GM12878 (cell line): ENCODE data around the gene MS4A14. TPM values are rescaled to one million over a fixed set of nuclear protein-coding genes. Genes with fewer than 3 reads are reported as not detected.

Source experiments
- ATAC-seq: fragments of 200-7000 bp; cut with Tn5 transposase; 3 replicates; pipeline ENCODE4 v1.9.1; 2020; ENCODE audit warnings: mild to moderate bottlenecking, moderate library complexity
- BruUV-seq: library from RNA; stranded (reverse); fragments of 400-500 nt; replicated peaks from 2 replicates; lab custom pipeline; 2021; lab: Mats Ljungman, UMichigan
- CTCF ChIA-PET: fragments of 300-600 bp; sonication (Branson Sonifier 250); formaldehyde crosslinking; extraction: SDS; loops from one replicate; lab custom pipeline; 2021; ENCODE audit warnings: inconsistent platforms; lab: Yijun Ruan, JAX
- POLR2A ChIA-PET: fragments of 350-600 bp; formaldehyde crosslinking; extraction: SDS; loops from one replicate; lab custom pipeline; 2021; ENCODE audit warnings: inconsistent platforms; lab: Charles Lee
- RAD21 ChIA-PET: fragments of 300-600 bp; sonication (Branson Sonifier 250); formaldehyde crosslinking; loops from one replicate; lab custom pipeline; 2023; ENCODE audit warnings: antibody characterized with exemption; ENCODE audit not compliant: unreplicated experiment; lab: Charles Lee
- SMC1A ChIA-PET: fragments of 300-600 bp; sonication (Branson Sonifier 250); formaldehyde crosslinking; loops from one replicate; lab custom pipeline; 2023; ENCODE audit not compliant: unreplicated experiment, uncharacterized antibody; lab: Charles Lee
- DNase-seq: peaks from one replicate; pipeline ENCODE4 v3.0.0-alpha.2; 2011; ENCODE audit warnings: low read depth, low spot score
- FAIRE-seq: peaks from 3 replicates; lab custom pipeline; 2011; peaks lifted over from hg19 to GRCh38; lab: Jason Lieb, UNC
- H2AFZ ChIP-seq: 2 replicates; pipeline ENCODE4 v1.6.0; 2011; ENCODE audit warnings: low read depth, low read length, control low read depth; ENCODE audit not compliant: control insufficient read depth
- H3K27ac ChIP-seq: 2 replicates; pipeline ENCODE4 v1.5.1; 2011; ENCODE audit warnings: control low read depth; ENCODE audit not compliant: control insufficient read depth, insufficient read depth
- H3K27me3 ChIP-seq, 2 experiments: replicated peaks in 1 of 2; 2 replicates each; pipeline versions ENCODE4 v1.6.0 to v1.6.1; 2011; ENCODE audit warnings: low read length in 1 of 2; ENCODE audit not compliant: control insufficient read depth in 2 of 2, insufficient read depth in 2 of 2
- H3K36me3 ChIP-seq, 2 experiments: 2 replicates each; pipeline ENCODE4 v1.5.1; 2011; ENCODE audit warnings: low read length in 1 of 2; ENCODE audit not compliant: control insufficient read depth in 2 of 2, insufficient read depth in 2 of 2
- H3K4me1 ChIP-seq: 2 replicates; pipeline ENCODE4 v1.6.1; 2011; ENCODE audit warnings: mild to moderate bottlenecking, low read length, moderate library complexity, mixed read lengths; ENCODE audit not compliant: control insufficient read depth, insufficient read depth
- H3K4me2 ChIP-seq: 2 replicates; pipeline ENCODE4 v1.6.0; 2011; ENCODE audit warnings: control low read depth; ENCODE audit not compliant: control insufficient read depth, insufficient read depth
- H3K4me3 ChIP-seq: fragments of 200-600 bp; sonication (generic); 2 replicates; pipeline ENCODE4 v1.5.1; 2016
- H3K79me2 ChIP-seq: 2 replicates; pipeline ENCODE4 v1.6.0; 2011; ENCODE audit warnings: low read length; ENCODE audit not compliant: control insufficient read depth, insufficient read depth
- H3K9ac ChIP-seq: 2 replicates; pipeline ENCODE4 v1.8.0; 2011; ENCODE audit warnings: low read length, control low read depth, mixed read lengths; ENCODE audit not compliant: control insufficient read depth, insufficient read depth
- H3K9me3 ChIP-seq: replicated peaks from 3 replicates; pipeline ENCODE4 v1.5.1; 2011; ENCODE audit warnings: mild to moderate bottlenecking, low read length; ENCODE audit not compliant: control insufficient read depth, insufficient read depth
- H4K20me1 ChIP-seq: 2 replicates; pipeline ENCODE4 v1.6.0; 2011; ENCODE audit not compliant: control insufficient read depth, insufficient read depth
- CHD4 ChIP-seq: fragments of 200-600 bp; sonication (generic); IDR thresholded peaks from 2 replicates; pipeline ENCODE4 v1.6.1; 2016; ENCODE audit warnings: mild to moderate bottlenecking
- CREB1 ChIP-seq: IDR thresholded peaks from 2 replicates; pipeline ENCODE4 v1.6.1; 2012; ENCODE audit warnings: low read depth, mild to moderate bottlenecking, inconsistent platforms
- GABPA ChIP-seq: IDR thresholded peaks from 2 replicates; pipeline ENCODE4 v1.6.1; 2014; ENCODE audit warnings: antibody characterized with exemption, low read depth, mild to moderate bottlenecking, inconsistent platforms
- MEF2A ChIP-seq: IDR thresholded peaks from 2 replicates; pipeline ENCODE4 v1.6.1; 2011; ENCODE audit warnings: low read depth, mild to moderate bottlenecking, low read length, moderate library complexity; ENCODE audit not compliant: insufficient read depth
- MTA2 ChIP-seq: fragments of 450-650 bp; IDR thresholded peaks from 2 replicates; pipeline ENCODE4 v1.6.1; 2016; ENCODE audit warnings: low read depth, mild to moderate bottlenecking, moderate library complexity
- NFYB ChIP-seq: IDR thresholded peaks from 2 replicates; pipeline ENCODE4 v1.6.1; 2011; ENCODE audit warnings: low read depth, mild to moderate bottlenecking, low read length, improper control_type of control experiment, moderate library complexity; ENCODE audit not compliant: insufficient read depth
- POLR2A ChIP-seq: IDR thresholded peaks from 2 replicates; pipeline ENCODE4 v1.6.1; 2011; ENCODE audit warnings: low read depth, mild to moderate bottlenecking, low read length
- POLR2AphosphoS5 ChIP-seq: IDR thresholded peaks from 2 replicates; pipeline ENCODE4 v1.6.1; 2011; ENCODE audit warnings: mild to moderate bottlenecking, low read length, inconsistent platforms
- RUNX3 ChIP-seq: IDR thresholded peaks from 2 replicates; pipeline ENCODE4 v1.6.1; 2012; ENCODE audit warnings: low read length, inconsistent platforms
- SRF ChIP-seq, 2 experiments: IDR thresholded peaks; 2 replicates each; pipeline ENCODE4 v1.6.1; 2011; ENCODE audit warnings: low read depth in 2 of 2, low read length in 2 of 2, mild to moderate bottlenecking in 1 of 2, moderate library complexity in 1 of 2
- STAT3 ChIP-seq: IDR thresholded peaks from 2 replicates; pipeline ENCODE4 v1.6.1; 2011; ENCODE audit warnings: low read depth, low read length, improper control_type of control experiment
- TAF1 ChIP-seq: IDR thresholded peaks from 2 replicates; pipeline ENCODE4 v1.6.1; 2011; ENCODE audit warnings: mild to moderate bottlenecking, low read depth, low read length, borderline replicate concordance
- YBX1 ChIP-seq: fragments of 450-650 bp; IDR thresholded peaks from 2 replicates; pipeline ENCODE4 v1.6.1; 2016; ENCODE audit warnings: antibody characterized with exemption
- ZBED1 ChIP-seq: IDR thresholded peaks from 2 replicates; pipeline ENCODE4 v1.6.1; 2016; ENCODE audit warnings: borderline replicate concordance
- ZNF274 ChIP-seq: IDR thresholded peaks from one replicate; pipeline ENCODE4 v1.8.0; 2011; ENCODE audit not compliant: insufficient read length, insufficient read depth
- WGBS: methylation state at CpG from one replicate; pipeline ENCODE4 v1.1.6; 2016; ENCODE audit warnings: low lambda C conversion rate; ENCODE audit not compliant: insufficient replicate concordance, insufficient coverage; ENCODE audit errors: missing lambda C conversion rate; 5-methylcytosine and 5-hydroxymethylcytosine counted together
- in situ Hi-C: fragments of 300-500 bp; cut with MboI; formaldehyde crosslinking; loops from 9 replicates; pipeline ENCODE4 v1.14.3; 2018; ENCODE audit warnings: mixed read lengths
- intact Hi-C: fragments of 100-400 bp; cut with micrococcal nuclease; formaldehyde crosslinking; loops from one replicate; pipeline ENCODE4 v1.14.2; 2022; ENCODE audit not compliant: unreplicated experiment
- polyA plus RNA-seq, 11 experiments: library from polyadenylated mRNA; depleted of rRNA in 4 of 11; unstranded in 6 of 11; stranded (reverse) in 5 of 11; fragments of >200 nt; fragmentation: Nextera tagmentation in 4 of 11; fragmentation: Illumina TruSeq in 1 of 11; extraction: Ambion mirVana in 4 of 11; extraction: Trizol in 1 of 11; gene quantifications; 1 replicate in 1 of 11; 2 replicates in 10 of 11; pipeline versions ENCODE4 v1.2.1 to v1.2.3, GENCODE V29; 2011 to 2016; ENCODE audit warnings: inconsistent platforms in 2 of 11, missing spikeins in 2 of 11, low read depth in 1 of 11
- total RNA-seq, 4 experiments: library from RNA; depleted of rRNA in 3 of 4; stranded (reverse); fragments of >200 nt in 3 of 4; fragmentation: Illumina TruSeq in 1 of 4; extraction: Trizol in 1 of 4; gene quantifications; 2 replicates each; pipeline versions ENCODE4 v1.2.1 to v1.2.3, GENCODE V29; 2013 to 2021
- TF ChIP-seq, protein P1 (sequence below): IDR thresholded peaks from 2 replicates; pipeline ENCODE4 v1.6.1; 2012; ENCODE audit warnings: low read length, inconsistent platforms
- TF ChIP-seq, protein P2 (sequence below): fragments of 450-650 bp; IDR thresholded peaks from 2 replicates; pipeline ENCODE4 v1.6.1; 2017; ENCODE audit warnings: mild to moderate bottlenecking, moderate library complexity
- TF ChIP-seq, protein P3 (sequence below): fragments of 450-650 bp; IDR thresholded peaks from 2 replicates; pipeline ENCODE4 v1.6.1; 2014; ENCODE audit warnings: mild to moderate bottlenecking

The MS4A14 gene
- total and polyA plus RNA-seq, 10 of the 15 experiments (the other 5 are each of a cell fraction or from before 2014, with no cell fraction given) = 0.13 to 1.0 (median 0.63) TPM; not detected in 1

DNA sequence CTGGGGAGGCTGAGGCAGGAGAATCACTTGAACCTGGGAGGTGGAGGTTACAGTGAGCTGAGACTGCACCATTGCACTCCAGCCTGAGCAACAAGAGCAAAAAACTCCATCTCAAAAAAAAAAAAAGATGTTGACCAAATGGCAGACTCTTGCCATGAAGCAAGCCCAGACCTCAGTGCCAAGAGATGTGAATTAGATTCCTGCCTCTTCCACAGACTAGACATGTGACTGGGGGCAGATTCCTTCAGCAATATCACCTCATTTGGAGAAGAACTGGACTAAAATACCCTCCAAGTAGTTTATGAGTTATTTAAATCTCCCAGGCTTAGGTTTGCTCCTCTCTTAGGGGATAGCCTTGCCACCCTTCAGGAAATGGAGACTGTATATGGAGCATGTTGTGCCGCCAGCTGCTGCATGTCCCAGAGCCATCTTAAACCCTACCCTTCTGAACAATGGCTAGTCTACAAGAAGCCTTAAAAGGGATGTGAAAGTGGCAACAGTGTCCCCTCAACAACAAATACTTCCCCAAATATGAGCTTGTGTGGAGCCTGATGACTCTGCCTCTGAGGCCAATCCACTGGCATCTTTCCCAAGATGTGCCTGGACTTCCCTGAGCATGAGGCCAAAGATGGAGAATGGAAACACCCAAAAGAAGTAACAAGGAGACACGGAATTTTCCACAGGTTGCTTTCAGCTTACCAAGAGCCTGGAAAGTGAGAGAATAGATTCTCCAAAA lies 18.7 kb upstream of the MS4A14 start:
- intact Hi-C loops = loop anchor here (1.0 kb wide), 1 partner anchor 78 kb away; the partner anchor contains the start of gene MS4A1
- Histone ChIP-seq H3K9ac (peak overlapping the region; percentile 6), H3K4me2 (peak overlapping the region; percentile 89), H3K9me3 (peaks cover 2% of the 10 kb centered on the region; the same call in 2 of the 3 replicates), H3K4me3 (0 out of 2 replicates have a peak overlapping the region, but pooled peaks have one; percentile 3), H3K4me1 (peaks cover 17% of the 10 kb centered on the region), H2AFZ (peak overlapping the region; percentile 51), H3K27ac (peak overlapping the region; percentile 79), H3K27me3 (no peaks in the 10 kb centered on the region), H3K36me3 (no peaks in the 10 kb centered on the region), H3K79me2 (peaks cover 4% of the 10 kb centered on the region), H4K20me1 (no peaks in the 10 kb centered on the region)
- DNase-seq (peak; percentile 85), ATAC-seq (peak; percentile 87), FAIRE-seq (peak; percentile 74)
- CTCF ChIA-PET = interaction anchor here (0.9 to 2.1 kb wide), 9 partner anchors 9 to 82 kb away, joined by 3 to 13 read pairs (median 4); partner anchors contain the start of gene MS4A1
- SMC1A ChIA-PET = interaction anchor here (0.6 to 9.5 kb wide), 11 partner anchors 9 to 1216 kb away, joined by 3 to 124 read pairs (median 4); partner anchors contain the start of genes MS4A1 and MS4A14
- TSS peak; percentile 93 for BruUV-seq
- WGBS = 22% methylated on average over 2 of the region's 2 CpGs
- in situ Hi-C loops = no loop called here
- POLR2A ChIA-PET = interaction anchor here (0.6 to 2.6 kb wide), 8 partner anchors 9 to 99 kb away, joined by 3 to 18 read pairs (median 6); partner anchors contain the start of gene MS4A1
- RAD21 ChIA-PET = interaction anchor here (0.9 to 4.6 kb wide), 7 partner anchors 10 to 385 kb away, joined by 3 to 53 read pairs (median 5); partner anchors contain the start of gene MS4A1
- no peak for TF ChIP-seq MEF2A
- peak; percentile 66 to 93; a peak in 3 of 4 replicates for TF ChIP-seq SRF (IDR thresholded peaks at IDR 0.05; ENCODE audit: low read depth in 2 of 2, low read length in 2 of 2)
- TF ChIP-seq CHD4 = no peak
- no peak for TF ChIP-seq TAF1
- TF ChIP-seq, protein P1, sequence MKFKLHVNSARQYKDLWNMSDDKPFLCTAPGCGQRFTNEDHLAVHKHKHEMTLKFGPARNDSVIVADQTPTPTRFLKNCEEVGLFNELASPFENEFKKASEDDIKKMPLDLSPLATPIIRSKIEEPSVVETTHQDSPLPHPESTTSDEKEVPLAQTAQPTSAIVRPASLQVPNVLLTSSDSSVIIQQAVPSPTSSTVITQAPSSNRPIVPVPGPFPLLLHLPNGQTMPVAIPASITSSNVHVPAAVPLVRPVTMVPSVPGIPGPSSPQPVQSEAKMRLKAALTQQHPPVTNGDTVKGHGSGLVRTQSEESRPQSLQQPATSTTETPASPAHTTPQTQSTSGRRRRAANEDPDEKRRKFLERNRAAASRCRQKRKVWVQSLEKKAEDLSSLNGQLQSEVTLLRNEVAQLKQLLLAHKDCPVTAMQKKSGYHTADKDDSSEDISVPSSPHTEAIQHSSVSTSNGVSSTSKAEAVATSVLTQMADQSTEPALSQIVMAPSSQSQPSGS = no peak
- TF ChIP-seq RUNX3 = no peak
- no peak for TF ChIP-seq ZBED1
- TF ChIP-seq CREB1 = peak; percentile 68; the same call in 1 of the 2 replicates
- TF ChIP-seq, protein P2, sequence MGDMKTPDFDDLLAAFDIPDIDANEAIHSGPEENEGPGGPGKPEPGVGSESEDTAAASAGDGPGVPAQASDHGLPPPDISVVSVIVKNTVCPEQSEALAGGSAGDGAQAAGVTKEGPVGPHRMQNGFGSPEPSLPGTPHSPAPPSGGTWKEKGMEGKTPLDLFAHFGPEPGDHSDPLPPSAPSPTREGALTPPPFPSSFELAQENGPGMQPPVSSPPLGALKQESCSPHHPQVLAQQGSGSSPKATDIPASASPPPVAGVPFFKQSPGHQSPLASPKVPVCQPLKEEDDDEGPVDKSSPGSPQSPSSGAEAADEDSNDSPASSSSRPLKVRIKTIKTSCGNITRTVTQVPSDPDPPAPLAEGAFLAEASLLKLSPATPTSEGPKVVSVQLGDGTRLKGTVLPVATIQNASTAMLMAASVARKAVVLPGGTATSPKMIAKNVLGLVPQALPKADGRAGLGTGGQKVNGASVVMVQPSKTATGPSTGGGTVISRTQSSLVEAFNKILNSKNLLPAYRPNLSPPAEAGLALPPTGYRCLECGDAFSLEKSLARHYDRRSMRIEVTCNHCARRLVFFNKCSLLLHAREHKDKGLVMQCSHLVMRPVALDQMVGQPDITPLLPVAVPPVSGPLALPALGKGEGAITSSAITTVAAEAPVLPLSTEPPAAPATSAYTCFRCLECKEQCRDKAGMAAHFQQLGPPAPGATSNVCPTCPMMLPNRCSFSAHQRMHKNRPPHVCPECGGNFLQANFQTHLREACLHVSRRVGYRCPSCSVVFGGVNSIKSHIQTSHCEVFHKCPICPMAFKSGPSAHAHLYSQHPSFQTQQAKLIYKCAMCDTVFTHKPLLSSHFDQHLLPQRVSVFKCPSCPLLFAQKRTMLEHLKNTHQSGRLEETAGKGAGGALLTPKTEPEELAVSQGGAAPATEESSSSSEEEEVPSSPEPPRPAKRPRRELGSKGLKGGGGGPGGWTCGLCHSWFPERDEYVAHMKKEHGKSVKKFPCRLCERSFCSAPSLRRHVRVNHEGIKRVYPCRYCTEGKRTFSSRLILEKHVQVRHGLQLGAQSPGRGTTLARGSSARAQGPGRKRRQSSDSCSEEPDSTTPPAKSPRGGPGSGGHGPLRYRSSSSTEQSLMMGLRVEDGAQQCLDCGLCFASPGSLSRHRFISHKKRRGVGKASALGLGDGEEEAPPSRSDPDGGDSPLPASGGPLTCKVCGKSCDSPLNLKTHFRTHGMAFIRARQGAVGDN = peak; percentile 78
- TF ChIP-seq, protein P3, sequence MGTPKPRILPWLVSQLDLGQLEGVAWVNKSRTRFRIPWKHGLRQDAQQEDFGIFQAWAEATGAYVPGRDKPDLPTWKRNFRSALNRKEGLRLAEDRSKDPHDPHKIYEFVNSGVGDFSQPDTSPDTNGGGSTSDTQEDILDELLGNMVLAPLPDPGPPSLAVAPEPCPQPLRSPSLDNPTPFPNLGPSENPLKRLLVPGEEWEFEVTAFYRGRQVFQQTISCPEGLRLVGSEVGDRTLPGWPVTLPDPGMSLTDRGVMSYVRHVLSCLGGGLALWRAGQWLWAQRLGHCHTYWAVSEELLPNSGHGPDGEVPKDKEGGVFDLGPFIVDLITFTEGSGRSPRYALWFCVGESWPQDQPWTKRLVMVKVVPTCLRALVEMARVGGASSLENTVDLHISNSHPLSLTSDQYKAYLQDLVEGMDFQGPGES = no peak
- no peak for TF ChIP-seq ZNF274
- no peak for TF ChIP-seq NFYB
- peak; percentile 64 for TF ChIP-seq POLR2AphosphoS5
- no peak for TF ChIP-seq STAT3
- no peak for TF ChIP-seq GABPA
- no peak; the same call in 1 of the 2 replicates for TF ChIP-seq POLR2A
- no peak for TF ChIP-seq YBX1
- peak; percentile 45; the same call in 1 of the 2 replicates for TF ChIP-seq MTA2
